NCI-H187 treated with DMSO at 0.1 percent for 48 hours (cell line): ENCODE results near the gene LIMA1.

Experiments
- DNase-seq: peaks from one replicate; lab custom pipeline; 2025; lab: John Stamatoyannopoulos, UW

Gene LIMA1

GRCh38 chr12:50217202-50217601 lies 66.1 kb downstream of the LIMA1 start:
- no peak for DNase-seq

- DNase-seq = no peak
These were observed 68.3 kb downstream of the LIMA1 start for GRCh38 chr12:50215033-50215432.

GRCh38 chr12:50214018-50214417 lies 69.3 kb downstream of the LIMA1 start:
- DNase-seq = no peak

GRCh38 chr12:50213439-50213838 lies 69.9 kb downstream of the LIMA1 start:
- no peak for DNase-seq

GRCh38 chr12:50212071-50212467 lies 71.3 kb downstream of the LIMA1 start:
- DNase-seq = no peak

GRCh38 chr12:50211392-50212070 lies 71.8 kb downstream of the LIMA1 start:
- DNase-seq = no peak

GRCh38 chr12:50207424-50207823 lies 75.9 kb downstream of the LIMA1 start:
- DNase-seq = no peak

GRCh38 chr12:50205648-50206047 lies 77.7 kb downstream of the LIMA1 start:
- DNase-seq = no peak

GRCh38 chr12:50203691-50204090 lies 79.6 kb downstream of the LIMA1 start:
- no peak for DNase-seq

- DNase-seq = no peak
These were observed 81.3 kb downstream of the LIMA1 start for GRCh38 chr12:50201987-50202521.

GRCh38 chr12:50200552-50201273 lies 82.6 kb downstream of the LIMA1 start:
- no peak for DNase-seq

GRCh38 chr12:50198829-50199228 lies 84.5 kb downstream of the LIMA1 start:
- DNase-seq = no peak

- no peak for DNase-seq
These were observed 86.0 kb downstream of the LIMA1 start for GRCh38 chr12:50197297-50197727.

- no peak for DNase-seq
These were observed 86.8 kb downstream of the LIMA1 start for GRCh38 chr12:50196537-50196936.

- no peak for DNase-seq
These were observed 87.5 kb downstream of the LIMA1 start for GRCh38 chr12:50195832-50196231.

- no peak for DNase-seq
These were observed 90.4 kb downstream of the LIMA1 start for GRCh38 chr12:50192908-50193307.

- DNase-seq = no peak
These were observed 91.1 kb downstream of the LIMA1 start for GRCh38 chr12:50192236-50192635.

GRCh38 chr12:50190859-50191258 lies 92.5 kb downstream of the LIMA1 start:
- no peak for DNase-seq

GRCh38 chr12:50188875-50189575 lies 94.3 kb downstream of the LIMA1 start:
- no peak for DNase-seq

- DNase-seq = no peak
These were observed 95.0 kb downstream of the LIMA1 start for GRCh38 chr12:50188241-50188781.

- no peak for DNase-seq
These were observed 96.0 kb downstream of the LIMA1 start for GRCh38 chr12:50187084-50187900.

- DNase-seq = no peak
These were observed 96.6 kb downstream of the LIMA1 start for GRCh38 chr12:50186681-50187080.
